GM18519 (cell line): ENCODE measurements around the gene WDR1.

Experiments
- ATAC-seq: cut with Tn5 transposase; IDR thresholded peaks from one replicate; pipeline ENCODE4 v1.9.1; 2021; ENCODE audit warnings: mild to moderate bottlenecking, moderate library complexity; ENCODE audit not compliant: unreplicated experiment, low FRiP score

WDR1 gene

GRCh38 chr4:10116569-10117358, at the start of gene WDR1:
WDR1 (minus strand) TSS chr4:10116799; CDS start chr4:10116666, 133 bp downstream.
- ATAC-seq: peak; percentile 90

- no peak for ATAC-seq
These were observed 48.3 kb upstream of the WDR1 start for GRCh38 chr4:10164877-10165283.

GRCh38 chr4:10163296-10163695, 46.7 kb upstream of the WDR1 start:
- no peak for ATAC-seq

GRCh38 chr4:10162341-10163000, 45.9 kb upstream of the WDR1 start:
- no peak for ATAC-seq

- ATAC-seq: no peak
These were observed 45.2 kb upstream of the WDR1 start for GRCh38 chr4:10161840-10162239.

- no peak for ATAC-seq
These were observed 44.5 kb upstream of the WDR1 start for GRCh38 chr4:10161146-10161545.

GRCh38 chr4:10160281-10160856, 43.8 kb upstream of the WDR1 start:
- no peak for ATAC-seq

- ATAC-seq: no peak
These were observed 43.1 kb upstream of the WDR1 start for GRCh38 chr4:10159671-10160070.

GRCh38 chr4:10158333-10158942, 41.8 kb upstream of the WDR1 start:
- ATAC-seq: no peak

- ATAC-seq: peak; percentile 69
These were observed 41.1 kb upstream of the WDR1 start for GRCh38 chr4:10157478-10158332.

GRCh38 chr4:10154241-10154640, 37.6 kb upstream of the WDR1 start:
- no peak for ATAC-seq

- no peak for ATAC-seq
These were observed 36.6 kb upstream of the WDR1 start for GRCh38 chr4:10153161-10153560.

GRCh38 chr4:10151182-10151581, 34.6 kb upstream of the WDR1 start:
- peak; percentile 67 for ATAC-seq

- no peak for ATAC-seq
These were observed 28.4 kb upstream of the WDR1 start for GRCh38 chr4:10144966-10145365.

- no peak for ATAC-seq
These were observed 27.9 kb upstream of the WDR1 start for GRCh38 chr4:10144479-10144878.

- ATAC-seq: no peak
These were observed 26.6 kb upstream of the WDR1 start for GRCh38 chr4:10143171-10143570.

- no peak for ATAC-seq
These were observed 24.5 kb upstream of the WDR1 start for GRCh38 chr4:10140866-10141759.

- no peak for ATAC-seq
These were observed 22.9 kb upstream of the WDR1 start for GRCh38 chr4:10139518-10139917.

- ATAC-seq: no peak
These were observed 18.7 kb upstream of the WDR1 start for GRCh38 chr4:10135260-10135659.
